MM.1S (cell line): ENCODE data around the gene NRAP.

Source experiments
- CTCF ChIP-seq: fragments of 300-600 bp; sonication (generic); IDR thresholded peaks from 2 replicates; pipeline ENCODE4 v1.5.1; 2016; ENCODE audit warnings: antibody characterized with exemption, low read length, mixed read lengths
- EZH2 ChIP-seq: fragments of 300-600 bp; sonication (generic); optimal IDR thresholded peaks from 2 replicates; pipeline ENCODE3; 2017; ENCODE audit warnings: low read depth, mild to moderate bottlenecking, antibody characterized with exemption, low read length, mixed read lengths
- EZH2phosphoT487 ChIP-seq: fragments of 300-600 bp; sonication (generic); IDR thresholded peaks from 2 replicates; pipeline ENCODE4 v1.6.1; 2018; ENCODE audit warnings: antibody characterized with exemption, low read length

GRCh38 chr10:113565364-113565763 lies 98.5 kb downstream of the NRAP start:
- TF ChIP-seq CTCF (no peak), EZH2 (no peak), EZH2phosphoT487 (no peak)
